NCI-H146 treated with DMSO at 0.1 percent for 48 hours (cell line): ENCODE measurements around the gene ADAP1.

ENCODE experiments used
- DNase-seq: peaks from one replicate; lab custom pipeline; 2025; ENCODE audit not compliant: unreplicated experiment; lab: John Stamatoyannopoulos, UW

ADAP1 gene

GRCh38 chr7:896346-897075 is 58.0 kb downstream of the ADAP1 start:
- no peak for DNase-seq

- DNase-seq = no peak
Observed at GRCh38 chr7:895451-896052, 58.9 kb downstream of the ADAP1 start.

DNA sequence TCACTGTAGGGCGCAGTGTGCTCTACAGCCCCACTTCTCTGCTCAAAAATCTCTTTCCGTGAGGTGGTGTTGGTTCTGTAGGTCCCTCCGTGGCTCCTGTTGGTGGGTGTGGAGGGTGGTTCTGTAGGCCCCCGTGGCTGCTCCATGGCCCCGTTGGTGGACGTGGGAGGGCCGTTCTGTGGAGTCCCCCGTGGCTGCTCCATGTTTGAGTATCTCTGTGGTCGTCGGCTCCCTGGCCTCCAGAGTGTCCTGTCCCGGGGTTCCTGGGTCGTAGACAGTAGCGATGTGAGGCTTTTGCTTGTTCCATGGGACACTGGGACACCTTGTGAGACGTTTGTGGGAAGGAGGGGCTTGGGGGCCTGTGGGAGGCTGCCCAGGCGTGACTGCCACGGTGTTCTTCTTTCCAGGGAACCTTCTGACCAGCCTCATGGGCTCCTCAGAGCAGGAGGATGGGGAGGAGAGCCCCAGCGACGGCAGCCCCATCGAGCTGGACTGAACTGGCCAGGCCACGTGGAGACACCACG is 59.5 kb downstream of the ADAP1 start:
- no peak for DNase-seq

DNA sequence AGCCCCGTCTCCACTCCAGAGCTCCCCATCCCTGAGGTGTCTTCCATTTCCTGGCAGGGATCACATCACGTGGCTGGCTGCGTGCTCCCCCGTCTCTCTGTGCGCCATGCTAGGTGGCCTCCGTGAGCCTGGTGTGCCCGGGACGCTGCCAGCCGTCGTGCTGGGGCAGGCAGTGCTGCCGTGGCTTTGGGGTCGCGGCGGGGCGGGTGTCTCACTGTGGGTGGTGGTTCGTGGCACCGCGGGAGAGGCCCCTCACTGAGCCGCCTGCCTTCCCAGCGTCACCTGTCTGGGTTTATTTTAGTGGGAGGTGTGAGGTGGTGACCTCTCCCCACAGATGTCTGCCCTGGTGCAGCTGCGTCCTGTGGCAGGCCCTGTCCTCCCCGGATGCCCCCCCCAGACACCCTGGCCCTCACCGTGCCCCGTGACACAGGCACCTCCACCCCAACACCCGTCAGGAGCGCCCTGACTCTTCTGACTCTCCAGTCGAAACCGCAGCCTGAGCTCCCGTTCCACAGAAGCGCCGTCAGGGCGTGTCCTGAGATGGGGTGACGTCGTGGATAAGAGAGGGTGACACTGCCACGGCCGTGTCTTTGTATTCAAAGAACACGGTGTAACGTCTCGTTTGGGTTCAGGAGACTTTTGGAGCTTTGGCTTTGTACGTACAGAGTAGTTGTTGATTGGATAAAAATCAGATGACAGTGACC is 60.2 kb downstream of the ADAP1 start:
- DNase-seq = no peak

DNA sequence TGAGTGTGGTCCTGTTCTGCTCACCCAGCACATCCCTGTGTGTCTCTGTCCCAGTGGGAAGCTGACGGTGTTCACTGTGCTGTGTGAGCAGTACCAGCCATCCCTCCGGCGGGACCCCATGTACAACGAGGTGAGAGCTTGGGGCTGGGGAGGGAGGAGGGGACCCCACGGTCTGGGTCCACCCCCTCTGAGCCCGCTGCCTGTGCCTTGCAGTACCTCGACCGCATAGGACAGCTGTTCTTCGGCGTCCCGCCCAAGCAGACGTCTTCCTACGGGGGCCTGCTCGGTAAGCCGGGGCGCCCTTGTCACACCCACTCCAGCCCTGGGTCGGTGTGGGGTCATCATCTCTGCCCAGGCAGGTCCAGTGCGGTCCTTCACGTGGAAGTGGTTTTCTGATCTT is 60.8 kb downstream of the ADAP1 start:
- no peak for DNase-seq

DNA sequence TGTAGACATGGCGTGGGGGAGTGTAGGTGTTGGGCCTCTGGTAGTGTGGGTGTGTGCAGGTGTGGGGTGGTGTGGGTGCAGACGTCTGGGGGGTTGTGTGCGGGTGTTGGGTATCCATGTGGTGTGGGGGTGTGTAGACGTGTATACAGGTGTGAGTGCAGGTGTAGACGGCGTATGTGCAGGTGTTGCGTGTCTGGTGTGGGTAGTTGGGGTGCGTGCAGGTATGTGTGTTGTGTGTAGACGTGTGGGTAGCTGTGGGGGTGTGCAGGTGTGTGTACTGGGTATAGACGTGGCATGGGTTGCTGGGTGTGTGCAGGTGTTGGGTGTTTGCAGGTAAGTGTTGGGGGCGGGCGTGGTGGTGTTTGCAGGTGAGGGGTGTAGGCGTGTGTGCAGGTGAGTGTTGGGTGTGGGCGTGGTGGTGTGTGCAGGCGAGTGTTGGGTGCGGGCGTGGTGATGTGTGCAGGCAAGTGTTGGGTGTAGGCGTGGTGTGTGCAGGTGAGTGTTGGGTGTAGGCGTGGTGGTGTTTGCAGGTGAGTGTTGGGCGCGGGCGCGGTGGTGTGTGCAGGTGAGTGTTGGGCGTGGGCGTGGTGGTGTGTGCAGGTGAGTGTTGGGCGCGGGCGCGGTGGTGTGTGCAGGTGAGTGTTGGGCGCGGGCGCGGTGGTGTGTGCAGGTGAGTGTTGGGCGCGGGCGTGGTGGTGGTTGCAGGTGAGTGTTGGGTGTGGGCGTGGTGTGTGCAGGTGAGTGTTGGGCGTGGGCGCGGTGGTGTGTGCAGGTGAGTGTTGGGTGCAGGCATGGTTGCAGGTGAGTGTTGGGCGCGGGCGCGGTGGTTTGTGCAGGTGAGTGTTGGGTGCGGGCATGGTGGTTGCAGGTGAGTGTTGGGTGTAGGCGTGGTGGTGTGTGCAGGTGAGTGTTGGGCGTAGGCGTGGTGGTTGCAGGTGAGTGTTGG is 61.6 kb downstream of the ADAP1 start:
- DNase-seq = no peak

DNA sequence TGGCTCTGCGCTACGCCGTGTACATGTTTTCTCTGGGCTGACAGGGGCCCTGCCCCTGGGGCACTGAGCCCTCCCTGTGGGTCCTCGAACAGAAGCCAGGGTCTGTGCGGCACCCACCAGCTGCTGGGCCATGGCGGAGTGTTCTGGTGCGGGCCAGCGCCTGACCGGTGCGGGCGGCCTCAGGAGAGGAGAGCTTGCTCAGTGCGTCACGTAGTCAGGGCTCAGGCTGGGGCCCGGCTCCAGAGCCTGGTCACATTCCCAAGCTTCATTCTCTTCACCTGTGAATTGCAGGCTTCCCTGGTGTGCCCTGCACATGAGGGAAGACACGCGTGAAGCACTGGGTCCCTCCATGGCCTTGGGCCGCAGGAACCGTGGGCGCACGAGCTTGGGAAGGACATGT is 62.7 kb downstream of the ADAP1 start:
- no peak for DNase-seq

DNA sequence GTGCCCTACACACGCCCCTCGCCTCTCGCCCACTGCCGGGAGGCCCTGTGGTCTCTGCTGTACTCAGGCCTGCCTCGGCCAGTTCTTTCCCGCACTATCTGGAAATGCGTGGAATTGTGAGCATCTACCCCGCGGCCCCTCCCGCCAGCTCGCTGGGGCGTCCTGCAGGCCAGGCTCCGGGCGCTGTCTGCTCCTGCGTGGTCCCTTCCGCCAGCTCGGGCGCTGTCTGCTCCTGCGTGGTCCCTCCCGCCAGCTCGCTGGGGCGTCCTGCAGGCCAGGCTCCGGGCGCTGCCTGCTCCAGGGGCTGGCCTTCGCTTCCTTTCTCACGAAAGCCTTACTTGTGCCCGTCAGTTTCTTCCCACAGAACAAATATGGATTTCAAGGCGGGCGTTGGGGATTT is 63.2 kb downstream of the ADAP1 start:
- no peak for DNase-seq

- DNase-seq = no peak
Observed at GRCh38 chr7:890868-891267, 63.6 kb downstream of the ADAP1 start.

- DNase-seq = no peak
Observed at GRCh38 chr7:889391-889790, 65.1 kb downstream of the ADAP1 start.

- DNase-seq = no peak
Observed at GRCh38 chr7:889025-889390, 65.5 kb downstream of the ADAP1 start.

- DNase-seq = no peak
Observed at GRCh38 chr7:888081-889024, 66.1 kb downstream of the ADAP1 start.

- DNase-seq = no peak
Observed at GRCh38 chr7:887488-887820, 67.0 kb downstream of the ADAP1 start.

- DNase-seq = no peak
Observed at GRCh38 chr7:886626-887487, 67.6 kb downstream of the ADAP1 start.

GRCh38 chr7:885893-886625 is 68.4 kb downstream of the ADAP1 start:
- no peak for DNase-seq

- DNase-seq = no peak
Observed at GRCh38 chr7:885261-885892, 69.1 kb downstream of the ADAP1 start.

GRCh38 chr7:884191-885003 is 70.1 kb downstream of the ADAP1 start:
- DNase-seq = no peak
